HPDE6-E6E7 (cell line): ENCODE results near the gene GGCT.
"Not testable (repeated sequence)": the region's sequence is repeated elsewhere in the genome, so short reads cannot be mapped to it uniquely, and the experiment has no call there.

Experiments
- DNase-seq: peaks from one replicate; pipeline ENCODE4 v3.0.0; 2011; ENCODE audit warnings: missing footprints; ENCODE audit errors: extremely low spot score

The GGCT gene

GRCh38 chr7:30515761-30516160, 11.1 kb upstream of the GGCT start:
- no peak for DNase-seq

DNA sequence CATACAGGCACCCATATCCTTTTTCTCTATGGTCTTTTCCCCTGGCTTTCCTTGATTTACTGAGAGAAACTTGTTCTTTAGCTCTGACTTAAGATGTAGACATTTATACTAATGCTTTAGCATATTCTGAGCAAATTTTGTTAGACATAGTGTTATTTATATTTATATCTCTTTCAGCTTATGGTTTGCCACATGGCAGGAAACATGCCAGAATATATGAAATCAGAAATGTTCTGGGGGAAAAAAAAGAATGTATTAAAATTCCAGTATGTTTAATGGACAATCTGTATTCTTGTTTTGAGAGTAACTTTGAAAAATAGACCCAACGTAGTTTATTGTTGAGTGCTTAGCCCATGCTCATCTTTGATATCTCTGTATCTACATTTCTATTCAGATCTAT, 10.1 kb upstream of the GGCT start:
- no peak for DNase-seq

DNA sequence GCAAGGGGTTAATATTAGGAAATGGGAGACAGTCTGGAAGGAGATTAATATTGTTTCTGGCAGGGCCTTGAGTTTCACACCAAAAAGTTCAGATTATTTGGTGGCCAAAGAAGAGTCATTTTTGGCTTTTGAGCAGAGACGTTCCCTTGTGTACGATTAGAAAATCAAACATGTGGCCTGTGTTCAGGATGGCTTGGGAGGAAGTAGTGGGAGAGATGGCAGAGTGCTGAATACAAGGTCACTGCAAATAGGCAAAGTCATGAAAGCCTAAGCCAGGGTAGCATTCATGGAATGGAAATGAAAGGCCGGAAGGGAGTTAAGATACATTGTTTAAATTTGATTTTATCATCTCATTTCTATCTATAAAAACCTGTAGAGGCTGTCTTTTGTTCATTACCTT, 9.5 kb upstream of the GGCT start:
- no peak for DNase-seq

- no peak for DNase-seq
Observed at GRCh38 chr7:30513762-30514161, 9.1 kb upstream of the GGCT start.

GRCh38 chr7:30511973-30512662, 7.5 kb upstream of the GGCT start:
- DNase-seq, result no peak

- DNase-seq, result no peak
Observed at GRCh38 chr7:30511494-30511893, 6.9 kb upstream of the GGCT start.

GRCh38 chr7:30510124-30511075, 5.8 kb upstream of the GGCT start:
- DNase-seq, result no peak

GRCh38 chr7:30509171-30509857, 4.7 kb upstream of the GGCT start:
- DNase-seq, result not testable (repeated sequence)

GRCh38 chr7:30507346-30507900, 2.8 kb upstream of the GGCT start:
- not testable (repeated sequence) for DNase-seq

GRCh38 chr7:30505174-30505697, 607 bp upstream of the GGCT start:
- no peak for DNase-seq

GRCh38 chr7:30503274-30504212, 1.1 kb downstream of the GGCT start:
- DNase-seq, result no peak

DNA sequence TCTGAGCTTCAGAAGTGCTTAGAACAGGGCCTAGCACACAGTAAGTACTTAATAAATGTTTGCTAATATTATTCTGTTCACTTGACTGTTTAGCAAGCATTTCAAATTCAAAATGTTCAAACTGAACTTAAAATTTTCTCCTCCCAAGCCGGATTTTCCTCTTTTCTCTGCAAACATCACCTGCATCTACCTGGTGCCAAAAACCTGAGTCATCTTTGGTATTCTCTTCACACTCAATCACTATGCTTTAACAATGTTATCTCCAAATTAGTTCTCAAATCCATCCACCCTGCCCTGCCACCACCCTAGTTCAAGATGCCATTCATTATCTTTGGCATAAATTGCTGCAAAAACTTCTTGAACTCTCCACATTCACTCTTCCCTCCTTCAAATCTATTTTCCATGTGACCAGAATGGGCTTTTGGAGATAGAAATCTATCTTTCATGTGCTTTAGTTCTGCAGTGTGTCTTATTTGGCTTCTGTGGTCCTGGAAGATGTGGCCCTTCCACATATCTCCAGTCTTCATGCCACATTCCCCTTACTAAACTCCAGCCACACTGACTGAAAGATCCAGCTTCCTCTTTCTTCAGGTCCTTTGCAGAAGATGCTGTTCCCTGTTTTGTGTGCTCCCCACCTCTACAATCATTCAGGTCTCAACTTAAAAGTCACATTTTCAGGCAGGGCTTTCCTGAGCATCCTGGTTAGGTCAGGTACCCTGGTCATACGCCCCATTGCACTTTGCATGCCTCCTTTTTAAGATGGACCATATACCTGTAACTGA, 2.0 kb downstream of the GGCT start:
- no peak for DNase-seq

DNA sequence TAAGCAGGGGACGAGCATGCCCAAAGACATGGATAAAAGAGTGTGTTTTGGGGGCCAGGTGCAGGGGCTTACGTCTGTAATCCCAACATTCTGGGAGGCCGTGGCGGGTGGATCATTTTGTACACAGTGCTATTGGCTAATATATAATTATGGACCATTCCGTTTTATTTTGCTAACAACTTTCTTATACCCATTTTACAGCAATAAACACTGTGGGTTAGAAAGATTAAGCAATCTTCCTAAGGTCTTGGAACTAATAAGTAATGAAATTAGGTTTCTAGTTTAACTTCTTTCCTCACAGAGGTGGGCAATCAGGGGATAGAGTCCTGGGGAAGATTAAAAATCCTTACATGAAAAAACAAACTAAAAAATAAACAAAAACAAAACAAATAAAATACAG, 3.4 kb downstream of the GGCT start:
- DNase-seq, result no peak

DNA sequence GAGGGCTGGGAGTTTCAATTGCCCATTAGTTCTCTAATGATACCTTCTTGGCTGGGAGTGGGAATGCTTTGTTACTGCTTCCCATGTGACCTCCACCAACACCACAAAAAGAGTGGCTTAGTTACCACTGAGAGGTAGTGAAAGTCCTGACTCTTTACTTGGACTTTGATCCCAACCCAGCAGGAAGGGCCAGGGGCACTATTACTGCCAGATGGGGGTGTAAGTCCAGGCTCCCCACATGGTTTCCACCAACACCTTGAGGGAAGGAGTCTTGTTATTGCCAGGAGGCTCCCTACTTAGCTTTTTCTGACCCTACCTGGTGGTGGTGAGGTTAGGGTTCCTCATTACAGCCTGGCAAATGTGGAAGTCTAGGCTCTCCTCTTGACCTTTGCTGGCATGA, 11.4 kb downstream of the GGCT start:
- DNase-seq, result no peak

GRCh38 chr7:30491417-30491816, 13.2 kb downstream of the GGCT start:
- no peak for DNase-seq

DNA sequence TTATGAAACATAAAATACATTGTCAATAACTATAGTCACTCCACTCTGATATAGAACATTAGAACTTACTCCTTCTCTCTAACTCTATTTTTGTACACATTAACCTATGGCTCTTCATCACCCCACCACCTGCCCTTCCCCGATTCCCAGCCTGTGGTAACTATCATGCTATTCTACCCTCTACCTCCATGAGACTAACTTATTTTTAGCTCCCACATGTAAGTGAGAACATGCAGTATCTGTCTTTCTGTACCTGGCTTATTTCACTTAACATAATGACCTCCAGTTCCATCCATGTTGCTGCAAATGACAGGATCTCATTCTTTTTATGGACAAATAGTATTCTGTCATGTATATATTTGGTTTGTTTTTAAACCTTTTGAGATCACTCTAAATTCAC, 17.3 kb downstream of the GGCT start:
- no peak for DNase-seq

GRCh38 chr7:30485667-30486066, 19.0 kb downstream of the GGCT start:
- no peak for DNase-seq

GRCh38 chr7:30481416-30481815, 23.2 kb downstream of the GGCT start:
- not testable (repeated sequence) for DNase-seq

DNA sequence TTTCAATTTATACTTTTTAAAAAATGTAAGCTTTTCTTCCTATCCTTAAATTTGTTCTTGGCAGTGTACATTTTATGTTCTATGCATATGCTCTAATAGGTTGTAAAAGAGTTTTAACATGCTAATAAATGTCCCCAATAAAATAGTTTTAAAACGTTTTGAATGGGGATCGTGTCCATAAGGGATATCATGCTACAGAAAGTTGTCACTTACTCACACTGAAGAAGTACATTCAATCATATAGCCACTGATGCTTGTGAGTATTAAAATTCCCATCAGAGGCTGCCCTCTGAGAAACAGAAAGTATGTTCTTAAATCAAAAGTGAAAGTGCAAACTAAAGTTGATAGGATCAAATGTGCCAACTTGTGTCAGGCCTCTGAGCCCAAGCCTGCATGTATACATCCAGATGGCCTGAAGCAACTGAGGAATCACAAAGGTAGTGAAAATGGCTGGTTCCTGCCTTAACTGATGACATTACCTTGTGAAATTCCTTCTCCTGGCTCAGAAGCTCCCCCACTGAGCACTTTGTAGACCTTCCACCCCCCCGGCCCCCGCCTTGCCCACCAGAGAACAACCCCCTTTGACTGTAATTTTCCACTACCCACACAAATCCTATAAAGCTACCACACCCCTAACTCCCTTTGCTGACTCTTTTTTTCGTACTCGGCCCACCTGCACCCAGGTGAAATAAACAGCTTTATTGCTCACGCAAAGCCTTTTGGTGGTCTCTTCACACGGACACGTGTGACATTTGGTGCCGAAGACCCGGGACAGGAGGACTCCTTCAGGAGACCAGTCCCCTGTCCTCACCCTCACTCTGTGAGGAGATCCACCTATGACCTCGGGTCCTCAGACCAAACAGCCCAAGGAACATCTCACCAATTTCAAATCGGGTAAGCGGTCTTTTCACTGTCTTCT, 25.2 kb downstream of the GGCT start:
- DNase-seq, result no peak
